Tibial nerve (tissue), 4 donors: ENCODE measurements around the gene SIM2. TPM values are rescaled to one million over a fixed set of nuclear protein-coding genes. Genes with fewer than 3 reads are reported as not detected.

Experiments used
- DNase-seq, 2 donors: peaks; one replicate each; pipeline ENCODE4 v3.0.0-alpha.2; 2019; ENCODE audit warnings: low spot score in 2 of 2
- H3K27ac ChIP-seq, 4 donors: fragments of 200-600 bp; sonication (generic) in 3 of 4; one replicate each; pipeline ENCODE4 v1.5.1; 2017 to 2019; ENCODE audit warnings: mild to moderate bottlenecking in 1 of 4
- H3K27me3 ChIP-seq, 2 donors: fragments of 200-600 bp; sonication (generic) in 1 of 2; one replicate each; pipeline versions ENCODE4 v1.5.1 to v1.6.0; 2017 to 2019
- H3K36me3 ChIP-seq, 3 donors: fragments of 200-600 bp; sonication (generic); one replicate each; pipeline ENCODE4 v1.5.1; 2018 to 2019
- H3K4me1 ChIP-seq, 4 donors: fragments of 200-600 bp; sonication (generic) in 3 of 4; one replicate each; pipeline ENCODE4 v1.5.1; 2017 to 2019
- H3K4me3 ChIP-seq, 4 donors: fragments of 200-600 bp; sonication (generic) in 3 of 4; one replicate each; pipeline ENCODE4 v1.5.1; 2017 to 2019; ENCODE audit warnings: mild to moderate bottlenecking in 1 of 4, moderate library complexity in 1 of 4
- H3K9me3 ChIP-seq, 4 donors: fragments of 200-600 bp; sonication (generic) in 3 of 4; one replicate each; pipeline ENCODE4 v1.5.1; 2017 to 2019
- EP300 ChIP-seq, 2 donors: sonication (generic); formaldehyde crosslinking; IDR thresholded peaks; one replicate each; pipeline ENCODE4 v1.6.1; 2017; ENCODE audit warnings: antibody characterized with exemption in 2 of 2, mild to moderate bottlenecking in 1 of 2
- POLR2A ChIP-seq, 2 donors: fragments of 450-650 bp; IDR thresholded peaks; one replicate each; pipeline ENCODE4 v1.6.1; 2017; ENCODE audit warnings: antibody characterized with exemption in 2 of 2, mild to moderate bottlenecking in 2 of 2, moderate library complexity in 2 of 2
- WGBS, 2 donors: methylation state at CpG; one replicate each; pipeline ENCODE4 v1.1.5; 2018; 5-methylcytosine and 5-hydroxymethylcytosine counted together
- total RNA-seq, 4 donors: library from RNA; depleted of rRNA; stranded (reverse); fragments of >200 nt; gene quantifications; one replicate each; pipeline ENCODE4 v1.1.0, GENCODE V29; 2016
- TF ChIP-seq, protein P1 (sequence below), 5 experiments: fragments of 200-600 bp in 3 of 5; fragments of 450-650 bp in 2 of 5; sonication (generic) in 3 of 5; IDR thresholded peaks; one replicate each; pipeline ENCODE4 v1.5.1; 2016 to 2019; ENCODE audit warnings: antibody characterized with exemption in 5 of 5, mild to moderate bottlenecking in 3 of 5, moderate library complexity in 2 of 5

SIM2 gene
- total RNA-seq, 4 donors from 2014 or later: not detected

- H3K27ac ChIP-seq: no peak overlapping the region
- no peaks in the 10 kb centered on the region for H3K36me3 ChIP-seq
- H3K27me3 ChIP-seq: peaks cover 0 to 54% of the 10 kb centered on the region in 2 donors
- H3K4me3 ChIP-seq: no peak overlapping the region
- peaks cover 0 to 30% (median 2%) of the 10 kb centered on the region in 4 donors for H3K9me3 ChIP-seq
- 43 to 49% methylated on average over 2 of the region's 2 CpGs for WGBS, 2 donors
- DNase-seq: no peak
- H3K4me1 ChIP-seq: no peaks in the 10 kb centered on the region
- no peak for TF ChIP-seq EP300 (IDR thresholded peaks at IDR 0.05)
- TF ChIP-seq POLR2A (IDR thresholded peaks at IDR 0.05): no peak
- TF ChIP-seq, protein P1, sequence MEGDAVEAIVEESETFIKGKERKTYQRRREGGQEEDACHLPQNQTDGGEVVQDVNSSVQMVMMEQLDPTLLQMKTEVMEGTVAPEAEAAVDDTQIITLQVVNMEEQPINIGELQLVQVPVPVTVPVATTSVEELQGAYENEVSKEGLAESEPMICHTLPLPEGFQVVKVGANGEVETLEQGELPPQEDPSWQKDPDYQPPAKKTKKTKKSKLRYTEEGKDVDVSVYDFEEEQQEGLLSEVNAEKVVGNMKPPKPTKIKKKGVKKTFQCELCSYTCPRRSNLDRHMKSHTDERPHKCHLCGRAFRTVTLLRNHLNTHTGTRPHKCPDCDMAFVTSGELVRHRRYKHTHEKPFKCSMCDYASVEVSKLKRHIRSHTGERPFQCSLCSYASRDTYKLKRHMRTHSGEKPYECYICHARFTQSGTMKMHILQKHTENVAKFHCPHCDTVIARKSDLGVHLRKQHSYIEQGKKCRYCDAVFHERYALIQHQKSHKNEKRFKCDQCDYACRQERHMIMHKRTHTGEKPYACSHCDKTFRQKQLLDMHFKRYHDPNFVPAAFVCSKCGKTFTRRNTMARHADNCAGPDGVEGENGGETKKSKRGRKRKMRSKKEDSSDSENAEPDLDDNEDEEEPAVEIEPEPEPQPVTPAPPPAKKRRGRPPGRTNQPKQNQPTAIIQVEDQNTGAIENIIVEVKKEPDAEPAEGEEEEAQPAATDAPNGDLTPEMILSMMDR (IDR thresholded peaks at IDR 0.05): no peak
Measured at GRCh38 chr21:36684957-36685714, 13.8 kb upstream of the SIM2 start.

DNA sequence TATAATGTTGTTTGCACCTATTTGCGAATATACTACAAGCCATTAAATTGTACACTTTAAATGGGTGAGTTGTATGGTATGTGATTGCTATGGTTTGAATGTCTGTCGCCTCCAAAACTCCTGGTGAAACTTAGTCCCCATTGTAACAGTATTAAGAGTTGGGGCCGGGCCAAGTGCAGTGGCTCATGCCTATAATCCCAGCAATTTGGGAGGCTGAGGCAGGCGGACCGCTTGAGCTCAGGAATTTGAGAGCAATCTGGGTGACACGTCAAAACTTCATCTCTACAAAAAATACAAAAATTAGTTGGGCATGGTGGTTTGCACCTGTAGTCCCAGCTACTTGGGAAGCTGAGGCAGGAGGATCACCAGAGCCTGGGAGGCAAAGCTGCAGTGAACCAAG, 12.0 kb upstream of the SIM2 start:
- WGBS, 2 donors: 87 to 90% methylated on average over 6 of the region's 6 CpGs
- Histone ChIP-seq H3K4me3 (no peak overlapping the region), H3K9me3 (peaks cover 0 to 11% (median 0%) of the 10 kb centered on the region in 4 donors), H3K36me3 (no peaks in the 10 kb centered on the region), H3K4me1 (peaks cover 0 to under 1% (median 0%) of the 10 kb centered on the region in 4 donors), H3K27me3 (peaks cover 0 to 68% of the 10 kb centered on the region in 2 donors), H3K27ac (no peak overlapping the region)
- TF ChIP-seq POLR2A (IDR thresholded peaks at IDR 0.05) (no peak), EP300 (IDR thresholded peaks at IDR 0.05) (no peak)
- TF ChIP-seq, protein P1 (IDR thresholded peaks at IDR 0.05): no peak
- no peak for DNase-seq

DNA sequence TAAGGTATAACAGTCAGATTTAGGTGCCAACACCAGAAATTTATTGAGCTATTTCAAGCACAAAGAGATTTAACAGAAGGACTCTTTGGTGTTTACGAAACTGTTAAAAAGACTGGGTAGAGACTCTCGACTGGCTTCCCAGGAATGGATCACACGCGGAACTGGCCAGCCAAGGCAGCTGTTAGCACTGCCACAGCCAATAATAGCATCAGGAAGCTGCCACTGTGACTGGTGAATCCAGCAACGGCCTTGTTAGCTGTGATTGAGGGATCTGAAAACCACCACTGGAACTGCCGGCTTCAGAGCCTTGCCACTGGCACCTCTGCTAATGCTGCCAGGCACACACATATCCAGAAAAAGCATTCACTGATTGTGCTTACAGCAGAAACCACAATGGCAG, 10.6 kb upstream of the SIM2 start:
- TF ChIP-seq, protein P1 (IDR thresholded peaks at IDR 0.05): no peak
- no peak for TF ChIP-seq POLR2A (IDR thresholded peaks at IDR 0.05)
- H3K27me3 ChIP-seq: peaks cover 0 to 80% of the 10 kb centered on the region in 2 donors

GRCh38 chr21:36689324-36689723, 9.6 kb upstream of the SIM2 start:
- Histone ChIP-seq H3K4me3 (no peak overlapping the region), H3K27me3 (peaks cover 0 to 85% of the 10 kb centered on the region in 2 donors), H3K27ac (no peak overlapping the region), H3K9me3 (peaks cover 0 to 8% (median 0%) of the 10 kb centered on the region in 4 donors), H3K4me1 (peaks cover 0 to 20% (median 4%) of the 10 kb centered on the region in 4 donors), H3K36me3 (no peaks in the 10 kb centered on the region)
- WGBS, 2 donors: 65 to 71% methylated on average over 7 of the region's 7 CpGs
- TF ChIP-seq EP300 (IDR thresholded peaks at IDR 0.05) (no peak), POLR2A (IDR thresholded peaks at IDR 0.05) (no peak)
- TF ChIP-seq, protein P1 (IDR thresholded peaks at IDR 0.05): no peak
- no peak for DNase-seq

More for the DNA sequence above, 10.6 kb upstream of the SIM2 start:
- Histone ChIP-seq H3K4me1 (peaks cover 0 to 14% (median 1%) of the 10 kb centered on the region in 4 donors), H3K4me3 (no peak overlapping the region), H3K36me3 (no peaks in the 10 kb centered on the region), H3K27ac (no peak overlapping the region), H3K9me3 (peaks cover 0 to 8% (median 0%) of the 10 kb centered on the region in 4 donors)
- no peak for DNase-seq
- 53 to 61% methylated on average over 6 of the region's 6 CpGs for WGBS, 2 donors
